ENCODE measurements around the gene KIRREL3.
"Not testable (repeated sequence)": the region's sequence is repeated elsewhere in the genome, so short reads cannot be mapped to it uniquely, and the experiment has no call there.

KIRREL3 gene

GRCh38 chr11:126409620-126409985 is 591.0 kb downstream of the KIRREL3 start:
- no peak for DNase-seq

GRCh38 chr11:126408901-126409619 is 591.5 kb downstream of the KIRREL3 start:
- no peak for DNase-seq

- DNase-seq = no peak
Measured at GRCh38 chr11:126408496-126408895, 592.1 kb downstream of the KIRREL3 start.

- no peak for DNase-seq
Measured at GRCh38 chr11:126407682-126408288, 592.8 kb downstream of the KIRREL3 start.

GRCh38 chr11:126407101-126407521 is 593.5 kb downstream of the KIRREL3 start:
- DNase-seq = no peak

- no peak for DNase-seq
Measured at GRCh38 chr11:126406368-126406767, 594.2 kb downstream of the KIRREL3 start.

GRCh38 chr11:126405906-126406305 is 594.7 kb downstream of the KIRREL3 start:
- DNase-seq = no peak

GRCh38 chr11:126405374-126405773 is 595.2 kb downstream of the KIRREL3 start:
- DNase-seq = no peak

GRCh38 chr11:126404367-126404766 is 596.2 kb downstream of the KIRREL3 start:
- no peak for DNase-seq

GRCh38 chr11:126403658-126404057 is 596.9 kb downstream of the KIRREL3 start:
- DNase-seq = no peak

GRCh38 chr11:126403022-126403581 is 597.5 kb downstream of the KIRREL3 start:
- no peak for DNase-seq

GRCh38 chr11:126400479-126400878 is 600.1 kb downstream of the KIRREL3 start:
- DNase-seq = no peak

GRCh38 chr11:126400019-126400418 is 600.6 kb downstream of the KIRREL3 start:
- no peak for DNase-seq

- no peak for DNase-seq
Measured at GRCh38 chr11:126398721-126399120, 601.8 kb downstream of the KIRREL3 start.

GRCh38 chr11:126398296-126398695 is 602.3 kb downstream of the KIRREL3 start:
- no peak for DNase-seq

- DNase-seq = no peak
Measured at GRCh38 chr11:126396965-126397364, 603.6 kb downstream of the KIRREL3 start.

- not testable (repeated sequence) for DNase-seq
Measured at GRCh38 chr11:126396266-126396665, 604.3 kb downstream of the KIRREL3 start.

GRCh38 chr11:126395784-126396183 is 604.8 kb downstream of the KIRREL3 start:
- not testable (repeated sequence) for DNase-seq

- DNase-seq = not testable (repeated sequence)
Measured at GRCh38 chr11:126394634-126395072, 605.9 kb downstream of the KIRREL3 start.

GRCh38 chr11:126394036-126394435 is 606.5 kb downstream of the KIRREL3 start:
- no peak for DNase-seq

GRCh38 chr11:126393143-126393542 is 607.4 kb downstream of the KIRREL3 start:
- no peak for DNase-seq

GRCh38 chr11:126392633-126393013 is 607.9 kb downstream of the KIRREL3 start:
- DNase-seq = peak; percentile 87 to 88

- DNase-seq = peak; percentile 74 to 80
Measured at GRCh38 chr11:126391970-126392632, 608.5 kb downstream of the KIRREL3 start.

Data from AML-193 (cell line).